ENCODE results near the gene HYAL1.

DNA sequence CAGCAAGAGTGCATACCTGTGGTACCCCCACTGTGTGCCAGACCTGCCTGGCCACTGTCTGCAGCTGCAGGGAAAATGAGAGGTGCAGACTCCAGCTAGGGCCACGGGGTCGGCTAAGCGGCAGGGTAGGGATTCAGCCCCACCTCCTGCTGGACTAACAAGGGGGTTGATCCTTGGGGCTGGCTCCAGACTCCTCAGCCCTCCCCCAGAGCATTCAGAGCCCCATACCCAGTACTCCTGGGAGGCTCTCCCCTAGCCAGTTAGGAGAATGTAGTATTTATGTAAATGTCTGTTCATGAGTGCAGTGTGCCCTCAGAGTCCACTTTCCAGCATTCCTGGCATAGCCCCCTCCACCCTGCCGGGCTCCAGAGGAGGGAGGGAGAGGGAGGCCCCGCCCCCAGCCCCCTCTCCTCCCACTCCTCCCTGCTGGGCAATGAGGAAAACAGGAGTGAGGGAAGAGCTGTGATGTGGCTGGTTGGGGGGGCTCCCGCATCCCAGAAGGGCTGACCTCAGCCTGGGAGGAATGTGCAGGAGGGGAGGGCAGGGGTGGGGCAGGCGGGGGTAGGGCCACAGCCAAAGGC, 38.9 kb downstream of the HYAL1 start:
- TF ChIP-seq, protein P1, sequence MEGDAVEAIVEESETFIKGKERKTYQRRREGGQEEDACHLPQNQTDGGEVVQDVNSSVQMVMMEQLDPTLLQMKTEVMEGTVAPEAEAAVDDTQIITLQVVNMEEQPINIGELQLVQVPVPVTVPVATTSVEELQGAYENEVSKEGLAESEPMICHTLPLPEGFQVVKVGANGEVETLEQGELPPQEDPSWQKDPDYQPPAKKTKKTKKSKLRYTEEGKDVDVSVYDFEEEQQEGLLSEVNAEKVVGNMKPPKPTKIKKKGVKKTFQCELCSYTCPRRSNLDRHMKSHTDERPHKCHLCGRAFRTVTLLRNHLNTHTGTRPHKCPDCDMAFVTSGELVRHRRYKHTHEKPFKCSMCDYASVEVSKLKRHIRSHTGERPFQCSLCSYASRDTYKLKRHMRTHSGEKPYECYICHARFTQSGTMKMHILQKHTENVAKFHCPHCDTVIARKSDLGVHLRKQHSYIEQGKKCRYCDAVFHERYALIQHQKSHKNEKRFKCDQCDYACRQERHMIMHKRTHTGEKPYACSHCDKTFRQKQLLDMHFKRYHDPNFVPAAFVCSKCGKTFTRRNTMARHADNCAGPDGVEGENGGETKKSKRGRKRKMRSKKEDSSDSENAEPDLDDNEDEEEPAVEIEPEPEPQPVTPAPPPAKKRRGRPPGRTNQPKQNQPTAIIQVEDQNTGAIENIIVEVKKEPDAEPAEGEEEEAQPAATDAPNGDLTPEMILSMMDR (IDR thresholded peaks at IDR 0.05), result no peak
- TF ChIP-seq EZH2phosphoT487 (IDR thresholded peaks at IDR 0.05), result no peak
- no peak for TF ChIP-seq EZH2 (IDR thresholded peaks at IDR 0.05)
